HG03060 (cell line): Measurements from ENCODE around the gene IFRD2.

Experiments used
- ATAC-seq: cut with Tn5 transposase; IDR thresholded peaks from one replicate; pipeline ENCODE4 v1.9.1; 2021; ENCODE audit warnings: low read depth, moderate number of reproducible peaks; ENCODE audit not compliant: unreplicated experiment

Gene IFRD2

DNA sequence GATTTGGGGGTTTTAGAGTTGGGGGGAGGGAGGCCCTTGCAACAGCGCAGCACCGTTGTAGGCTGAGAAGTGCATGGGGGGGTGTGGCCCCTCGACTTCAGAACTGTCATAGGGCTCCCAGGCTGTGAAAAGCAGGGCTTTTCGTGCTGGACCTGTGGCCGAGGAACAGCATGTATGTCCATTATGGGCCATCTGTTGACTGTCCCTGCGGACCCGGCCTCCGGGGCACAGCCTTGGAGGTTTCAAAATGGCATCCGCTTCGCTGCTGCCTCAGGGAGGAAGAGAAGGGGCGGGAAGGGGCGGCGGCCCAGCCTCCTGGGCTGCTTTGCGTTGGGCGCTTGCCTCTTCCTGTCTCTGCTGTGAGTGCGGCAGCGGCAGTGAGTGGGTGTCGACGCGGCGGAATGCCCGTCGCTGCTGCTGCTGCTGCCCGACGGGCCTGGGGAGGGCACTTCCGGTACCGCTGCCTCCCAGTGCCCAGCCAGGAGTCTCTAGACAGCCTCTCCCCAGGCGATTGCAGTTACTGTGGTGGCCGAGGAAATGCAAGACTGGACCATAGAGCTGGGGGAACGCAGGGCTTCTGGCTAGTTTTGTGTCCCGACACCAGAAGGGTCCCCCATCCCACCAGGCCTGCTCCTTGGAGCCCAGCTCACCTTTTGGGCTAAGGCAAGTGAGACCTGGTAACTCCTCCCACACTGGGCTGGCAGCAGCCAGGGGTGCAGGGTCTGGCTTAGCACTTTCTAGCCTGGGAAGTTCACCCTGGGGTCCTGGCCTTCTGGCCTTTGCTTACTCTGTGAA, 54.3 kb downstream of the IFRD2 start:
- peak; percentile 24 for ATAC-seq
